CD4-positive, CD25-positive, alpha-beta regulatory T cell (primary cell): ENCODE results near the gene CCR4. TPM values are rescaled to one million over a fixed set of nuclear protein-coding genes. Genes with fewer than 3 reads are reported as not detected.
A peak's percentile ranks its signal among the peaks of the same experiment; 100 is the strongest.
"Not testable (repeated sequence)": the region's sequence is repeated elsewhere in the genome, so short reads cannot be mapped to it uniquely, and the experiment has no call there.

Experiments used
- ATAC-seq, 2 donors: fragments of 150-1000 bp; cut with Tn5 transposase; one replicate each; pipeline ENCODE4 v1.10.0; 2021; ENCODE audit warnings: low read depth in 2 of 2, moderate number of reproducible peaks in 2 of 2, moderate library complexity in 1 of 2
- DNase-seq, 3 donors: peaks; one replicate each; pipeline versions ENCODE4 v3.0.0 to v3.0.0-alpha.2; 2012 to 2022; ENCODE audit warnings: mixed read lengths in 1 of 3
- H3K27ac ChIP-seq: one replicate; pipeline ENCODE4 v1.7.0; 2013; ENCODE audit warnings: mild to moderate bottlenecking, low read length; ENCODE audit not compliant: insufficient read depth, poor library complexity, severe bottlenecking
- H3K27me3 ChIP-seq: one replicate; pipeline ENCODE4 v1.7.0; 2013; ENCODE audit warnings: low read length; ENCODE audit not compliant: control insufficient read depth, insufficient read depth
- H3K36me3 ChIP-seq: one replicate; pipeline ENCODE4 v1.7.0; 2013; ENCODE audit warnings: mild to moderate bottlenecking, low read length, moderate library complexity; ENCODE audit not compliant: control insufficient read depth, insufficient read depth
- H3K4me1 ChIP-seq: 2 replicates; pipeline ENCODE4 v1.7.0; 2013; ENCODE audit warnings: mild to moderate bottlenecking, low read length; ENCODE audit not compliant: insufficient read depth, control insufficient read depth, poor library complexity, severe bottlenecking
- H3K4me3 ChIP-seq: one replicate; pipeline ENCODE4 v1.7.0; 2013; ENCODE audit warnings: low read depth, mild to moderate bottlenecking, low read length, moderate library complexity
- H3K9me3 ChIP-seq, 2 experiments: 1 replicate in 1 of 2; 2 replicates in 1 of 2; pipeline ENCODE4 v1.7.0; 2013; ENCODE audit warnings: low read length in 2 of 2, mild to moderate bottlenecking in 1 of 2, moderate library complexity in 1 of 2; ENCODE audit not compliant: control insufficient read depth in 2 of 2
- H3K27ac Mint-ChIP-seq, 3 donors: one replicate each; pipeline ENCODE4 v1.8.0; 2020 to 2022; ENCODE audit warnings: mild to moderate bottlenecking in 3 of 3, mixed read lengths in 3 of 3, moderate library complexity in 2 of 3
- H3K27me3 Mint-ChIP-seq: one replicate; pipeline ENCODE4 v1.8.0; 2022; ENCODE audit warnings: mild to moderate bottlenecking, mixed read lengths
- H3K36me3 Mint-ChIP-seq: one replicate; pipeline ENCODE4 v1.8.0; 2020; ENCODE audit warnings: mixed read lengths
- H3K4me1 Mint-ChIP-seq, 4 donors: one replicate each; pipeline ENCODE4 v1.8.0; 2020 to 2022; ENCODE audit warnings: mixed read lengths in 4 of 4, mild to moderate bottlenecking in 1 of 4
- H3K4me3 Mint-ChIP-seq, 4 donors: one replicate each; pipeline ENCODE4 v1.8.0; 2020 to 2022; ENCODE audit warnings: mild to moderate bottlenecking in 4 of 4, mixed read lengths in 4 of 4, moderate library complexity in 3 of 4
- H3K9me3 Mint-ChIP-seq, 7 donors: one replicate each; pipeline ENCODE4 v1.8.0; 2020 to 2022; ENCODE audit warnings: mixed read lengths in 7 of 7, mild to moderate bottlenecking in 3 of 7, moderate library complexity in 2 of 7
- polyA plus RNA-seq, 4 donors: library from polyadenylated mRNA; unstranded; fragments of 300-500 nt; fragmentation: Illumina TruSeq; gene quantifications; one replicate each; pipeline ENCODE4 v1.2.3, GENCODE V29; 2021
- total RNA-seq: library from RNA; stranded (reverse); gene quantifications from one replicate; pipeline ENCODE4 v1.2.3, GENCODE V29; 2022

The CCR4 gene
- total and polyA plus RNA-seq, 5 donors from 2014 or later = 80.8 to 366 (median 98.0) TPM

DNA sequence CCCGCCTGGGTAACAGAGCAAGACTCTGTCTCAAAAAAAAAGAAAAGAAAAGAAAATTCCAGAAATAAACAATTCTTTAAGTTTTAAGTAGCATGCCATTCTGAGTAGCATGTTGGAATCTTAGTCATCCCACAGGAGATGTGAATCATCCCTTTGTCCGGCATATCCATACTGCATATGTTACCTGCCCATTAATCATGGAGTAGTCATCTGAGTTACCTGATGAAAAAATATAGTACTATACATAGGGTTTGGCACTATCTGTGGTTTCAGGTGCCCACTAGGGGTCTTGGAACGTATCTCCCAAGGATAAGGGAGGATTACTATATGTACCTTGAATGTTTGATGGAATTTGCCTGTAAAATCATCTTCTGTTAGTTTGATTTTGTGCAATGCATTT, 6.3 kb upstream of the CCR4 start:
- H3K9me3 ChIP-seq = no peaks in the 10 kb centered on the region
- H3K4me3 Mint-ChIP-seq = no peak overlapping the region
- no peaks in the 10 kb centered on the region for H3K36me3 ChIP-seq
- no peaks in the 10 kb centered on the region for H3K27me3 ChIP-seq
- no peak overlapping the region for H3K27ac Mint-ChIP-seq
- peaks cover 17% of the 10 kb centered on the region for H3K4me1 ChIP-seq
- peaks cover 10 to 25% (median 19%) of the 10 kb centered on the region in 4 donors for H3K4me1 Mint-ChIP-seq
- H3K27me3 Mint-ChIP-seq = no peaks in the 10 kb centered on the region
- H3K9me3 Mint-ChIP-seq = no peaks in the 10 kb centered on the region
- H3K36me3 Mint-ChIP-seq = no peaks in the 10 kb centered on the region
- DNase-seq (no peak), ATAC-seq (no peak)
- H3K4me3 ChIP-seq = no peak overlapping the region
- H3K27ac ChIP-seq = no peak overlapping the region

DNA sequence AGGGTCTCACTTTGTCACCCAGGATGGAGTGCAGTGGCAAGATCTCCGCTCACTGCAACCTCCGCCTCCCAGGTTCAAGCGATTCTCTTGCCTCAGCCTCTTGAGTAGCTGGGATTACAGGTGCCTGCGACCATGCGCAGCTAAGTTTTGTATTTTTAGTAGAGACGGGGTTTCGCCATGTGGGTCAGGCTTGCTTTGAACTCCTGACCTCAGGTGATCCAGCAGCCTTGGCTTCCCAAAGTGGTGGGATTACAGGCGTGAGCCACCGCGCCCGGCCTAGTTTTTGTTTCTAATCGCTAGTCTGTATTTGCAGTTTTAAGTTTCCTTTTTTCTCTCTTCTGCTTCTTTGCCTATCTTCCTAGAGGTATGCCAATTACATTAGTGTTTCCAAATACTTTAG, 5.8 kb upstream of the CCR4 start:
- peak in 1 of 3 donors; percentile 34 for DNase-seq
- not testable (repeated sequence) for H3K9me3 Mint-ChIP-seq, H3K27ac Mint-ChIP-seq, H3K27me3 ChIP-seq, H3K27ac ChIP-seq, H3K4me3 ChIP-seq, H3K4me3 Mint-ChIP-seq, H3K36me3 ChIP-seq, H3K27me3 Mint-ChIP-seq, ATAC-seq, H3K36me3 Mint-ChIP-seq, H3K9me3 ChIP-seq
- H3K4me1 ChIP-seq = peaks cover 21% of the 10 kb centered on the region
- peaks cover 10 to 29% (median 21%) of the 10 kb centered on the region in 4 donors for H3K4me1 Mint-ChIP-seq

DNA sequence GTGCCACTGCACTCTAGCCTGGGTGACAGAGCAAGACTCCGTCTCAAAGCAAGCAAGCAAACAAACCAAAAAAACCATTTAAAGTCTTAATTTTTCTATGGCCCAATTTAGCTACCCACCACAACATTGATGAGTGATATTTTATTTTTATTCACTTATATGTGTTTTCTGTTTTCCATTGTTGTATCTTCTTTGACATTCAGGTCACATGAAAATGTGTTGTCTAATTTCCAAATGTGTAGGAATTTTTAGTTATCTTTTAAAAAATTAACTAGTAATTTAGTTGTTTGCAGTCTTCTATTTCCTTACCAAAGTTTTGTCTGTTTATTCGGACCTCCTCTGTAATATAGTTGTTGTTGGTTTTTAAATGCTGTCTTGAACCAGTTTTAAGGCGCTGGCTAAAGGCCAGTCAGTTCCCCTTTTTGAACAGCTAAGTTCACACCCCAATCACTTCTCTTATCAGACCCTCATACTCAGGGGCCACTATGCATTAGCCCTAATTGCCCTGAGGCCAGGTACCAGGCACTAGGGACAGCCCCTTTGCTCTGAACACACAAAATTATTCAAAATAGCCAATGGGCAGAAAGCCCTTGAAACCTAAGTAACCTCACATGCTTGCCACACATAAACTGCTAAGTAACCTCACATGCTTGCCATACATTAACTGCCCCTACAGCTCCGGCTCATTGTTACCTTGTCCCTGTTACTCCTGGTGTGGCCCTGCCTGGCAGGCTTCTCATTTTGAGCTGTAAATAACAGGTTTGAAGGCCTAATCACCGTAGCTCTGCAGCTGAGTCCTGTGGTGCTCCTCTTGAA, 4.3 kb upstream of the CCR4 start:
- DNase-seq (peak in 1 of 3 donors; percentile 33), ATAC-seq (no peak)
- peaks cover 16 to 44% (median 28%) of the 10 kb centered on the region in 4 donors for H3K4me1 Mint-ChIP-seq
- H3K36me3 ChIP-seq = no peaks in the 10 kb centered on the region
- no peak overlapping the region for H3K4me3 ChIP-seq
- H3K27me3 ChIP-seq = no peaks in the 10 kb centered on the region
- H3K27ac Mint-ChIP-seq = peak overlapping the region in 2 of 3 donors; percentile 25 to 93
- H3K27me3 Mint-ChIP-seq = no peaks in the 10 kb centered on the region
- H3K36me3 Mint-ChIP-seq = peaks cover 7% of the 10 kb centered on the region
- H3K4me1 ChIP-seq = peaks cover 36% of the 10 kb centered on the region
- no peaks in the 10 kb centered on the region for H3K9me3 ChIP-seq
- H3K9me3 Mint-ChIP-seq = no peaks in the 10 kb centered on the region
- peak overlapping the region in 1 of 4 donors; percentile 85 for H3K4me3 Mint-ChIP-seq
- no peak overlapping the region for H3K27ac ChIP-seq

DNA sequence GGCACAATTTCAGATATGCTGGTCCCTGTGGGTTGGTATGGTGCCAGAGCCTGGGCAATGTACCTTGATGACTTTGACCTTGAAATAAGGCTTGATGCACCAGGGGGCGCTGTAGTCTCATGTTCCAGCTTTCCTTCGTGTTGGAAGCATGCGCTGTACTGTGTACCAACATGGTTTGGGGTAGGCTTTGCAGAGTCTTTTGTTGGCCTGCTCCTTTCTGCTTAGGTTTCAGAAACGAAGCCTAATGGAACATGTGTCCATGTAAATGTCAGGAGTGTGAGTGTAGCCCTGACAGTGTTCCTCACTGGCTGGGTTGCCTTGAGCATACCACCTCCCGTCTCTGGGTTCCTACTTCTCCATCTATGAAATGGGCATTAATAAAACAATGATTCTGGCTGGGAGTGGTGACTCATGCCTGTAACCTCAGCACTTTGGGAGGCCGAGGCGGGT, 3.6 kb upstream of the CCR4 start:
- Mint-ChIP-seq H3K27me3 (no peaks in the 10 kb centered on the region), H3K9me3 (peaks cover 0 to 2% (median 0%) of the 10 kb centered on the region in 7 donors), H3K36me3 (peaks cover 11% of the 10 kb centered on the region), H3K27ac (peak overlapping the region; percentile 25 to 93 (median 75)), H3K4me3 (peak overlapping the region in 2 of 4 donors; percentile 27 to 85), H3K4me1 (peaks cover 16 to 51% (median 29%) of the 10 kb centered on the region in 4 donors)
- DNase-seq = peak; percentile 79 to 95 (median 86)
- Histone ChIP-seq H3K4me3 (no peak overlapping the region), H3K27me3 (no peaks in the 10 kb centered on the region), H3K36me3 (peaks cover 2% of the 10 kb centered on the region), H3K4me1 (peaks cover 40% of the 10 kb centered on the region), H3K9me3 (no peaks in the 10 kb centered on the region), H3K27ac (peak overlapping the region; percentile 44)
- ATAC-seq = peak; percentile 75 to 76

DNA sequence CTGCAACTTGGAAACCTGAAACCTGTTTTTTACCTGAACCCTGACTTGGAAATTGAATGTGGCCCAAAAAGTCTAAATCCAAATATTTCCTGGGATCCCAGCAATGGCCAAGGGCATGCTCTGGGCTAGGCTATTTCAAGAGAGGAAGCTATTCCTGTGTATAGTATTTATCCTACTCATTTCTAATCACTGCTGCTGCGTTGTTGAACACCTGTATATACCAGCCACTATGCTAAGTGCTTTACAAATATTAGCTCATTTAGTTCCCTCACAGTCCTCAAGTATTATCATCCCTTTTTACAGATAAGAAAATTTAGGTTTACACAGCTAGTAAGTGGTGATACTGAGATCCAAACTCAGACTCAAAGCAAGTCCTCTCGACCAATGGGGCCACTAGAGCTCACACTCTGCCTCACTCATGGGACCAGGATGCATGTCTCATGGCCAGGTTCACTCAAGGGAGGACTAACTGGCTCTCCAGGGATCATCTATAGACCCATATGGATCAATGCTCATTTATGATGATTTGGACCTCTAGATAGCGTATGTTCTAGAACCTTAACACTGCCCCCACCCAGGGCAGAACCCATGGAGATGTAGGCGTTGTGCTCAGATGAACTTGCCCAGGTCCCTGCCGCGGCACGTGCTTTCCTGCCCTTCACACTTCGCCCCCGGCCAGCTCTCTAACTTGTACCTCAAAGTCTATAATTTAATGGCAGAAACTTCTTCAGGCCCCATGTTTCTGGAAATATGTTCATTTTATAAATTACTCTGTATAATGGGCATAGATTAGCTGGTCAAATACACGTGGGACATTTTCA, 2.6 kb upstream of the CCR4 start:
- Mint-ChIP-seq H3K27me3 (no peaks in the 10 kb centered on the region), H3K27ac (peak overlapping the region in 2 of 3 donors; percentile 75 to 82), H3K4me3 (peak overlapping the region in 3 of 4 donors; percentile 10 to 44 (median 15)), H3K4me1 (peaks cover 16 to 60% (median 33%) of the 10 kb centered on the region in 4 donors), H3K36me3 (peaks cover 21% of the 10 kb centered on the region), H3K9me3 (peaks cover 0 to 2% (median 0%) of the 10 kb centered on the region in 7 donors)
- H3K36me3 ChIP-seq = peaks cover 12% of the 10 kb centered on the region
- no peaks in the 10 kb centered on the region for H3K27me3 ChIP-seq
- ATAC-seq (no peak), DNase-seq (no peak)
- peak overlapping the region; percentile 20 for H3K27ac ChIP-seq
- H3K4me3 ChIP-seq = no peak overlapping the region
- H3K4me1 ChIP-seq = peaks cover 46% of the 10 kb centered on the region
- no peaks in the 10 kb centered on the region for H3K9me3 ChIP-seq

DNA sequence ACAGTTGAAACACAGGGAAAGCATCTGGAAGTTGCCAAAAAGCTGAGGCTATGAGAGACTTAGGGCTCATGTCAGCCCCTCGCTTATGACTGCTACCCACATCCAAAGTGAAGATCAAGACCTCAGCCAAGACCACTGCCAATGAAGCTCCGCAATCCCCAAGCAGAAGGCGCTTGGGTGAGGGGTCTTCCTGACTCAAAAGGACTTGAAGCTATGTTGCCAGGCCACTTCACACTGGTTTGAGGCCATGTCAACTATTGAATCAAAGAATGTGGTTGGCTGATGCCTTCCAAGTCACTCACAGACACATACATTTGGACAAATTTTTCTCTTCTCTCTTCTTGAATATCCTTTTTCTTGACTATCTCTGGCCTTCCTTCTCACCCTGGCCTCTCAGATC, 928 bp upstream of the CCR4 start:
- Mint-ChIP-seq H3K9me3 (peaks cover 0 to 2% (median 0%) of the 10 kb centered on the region in 7 donors), H3K4me3 (peak overlapping the region; percentile 70 to 90 (median 74)), H3K27ac (peak overlapping the region; percentile 60 to 95 (median 88)), H3K4me1 (peaks cover 20 to 71% (median 38%) of the 10 kb centered on the region in 4 donors), H3K27me3 (no peaks in the 10 kb centered on the region), H3K36me3 (peaks cover 34% of the 10 kb centered on the region)
- Histone ChIP-seq H3K27me3 (no peaks in the 10 kb centered on the region), H3K27ac (peak overlapping the region; percentile 89), H3K4me3 (peak overlapping the region; percentile 99), H3K4me1 (peaks cover 56% of the 10 kb centered on the region), H3K9me3 (no peaks in the 10 kb centered on the region), H3K36me3 (peaks cover 20% of the 10 kb centered on the region)
- no peak for ATAC-seq
- DNase-seq = no peak

DNA sequence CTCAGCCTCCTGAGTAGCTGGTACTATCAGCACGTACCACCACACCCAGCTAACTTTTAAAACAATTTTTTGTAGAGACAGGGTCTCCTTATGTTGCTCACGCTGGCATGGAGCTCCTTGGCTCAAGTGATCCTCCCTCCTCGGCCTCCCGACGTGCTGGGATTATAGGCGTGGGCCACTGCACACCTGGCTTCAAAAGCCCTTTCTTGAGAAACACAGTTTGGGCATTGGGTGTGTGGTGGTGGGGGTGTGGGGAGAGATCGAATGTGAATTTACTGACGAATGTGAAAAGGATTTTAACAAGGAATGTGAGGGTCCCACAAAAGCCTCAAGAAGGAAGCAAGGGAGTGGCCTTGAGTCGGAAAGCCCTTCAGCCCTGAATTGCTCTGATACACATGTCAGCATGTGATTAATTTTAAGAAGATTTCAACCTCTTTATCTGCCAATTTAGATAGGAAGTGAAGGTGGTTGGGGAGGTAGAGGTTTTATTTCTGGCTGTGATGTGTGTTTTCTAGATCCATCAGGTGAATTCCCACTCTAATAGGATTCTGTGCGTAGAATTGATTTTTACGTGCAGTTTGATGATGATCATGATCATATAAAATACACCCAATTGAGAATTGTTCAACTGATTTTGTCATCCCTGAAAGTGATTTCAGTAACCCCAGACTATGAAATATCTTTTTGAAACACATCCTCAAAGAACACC, 1.1 kb downstream of the CCR4 start:
- Mint-ChIP-seq H3K4me1 (peaks cover 15 to 80% (median 39%) of the 10 kb centered on the region in 4 donors), H3K27me3 (no peaks in the 10 kb centered on the region), H3K9me3 (peaks cover 0 to 2% (median 0%) of the 10 kb centered on the region in 7 donors), H3K36me3 (peaks cover 39% of the 10 kb centered on the region), H3K27ac (peak overlapping the region; percentile 93 to 98 (median 95)), H3K4me3 (peak overlapping the region; percentile 94 to 99 (median 96))
- Histone ChIP-seq H3K27me3 (no peaks in the 10 kb centered on the region), H3K27ac (peak overlapping the region; percentile 89), H3K9me3 (no peaks in the 10 kb centered on the region), H3K36me3 (peaks cover 30% of the 10 kb centered on the region), H3K4me1 (peaks cover 71% of the 10 kb centered on the region), H3K4me3 (peak overlapping the region; percentile 99)
- peak in 1 of 3 donors; percentile 56 for DNase-seq
- no peak for ATAC-seq
